Renal cortical epithelial cell (primary cell): ENCODE data around the gene FSCN2. TPM values are rescaled to one million over a fixed set of nuclear protein-coding genes. Genes with fewer than 3 reads are reported as not detected.
"Not testable (repeated sequence)": the region's sequence is repeated elsewhere in the genome, so short reads cannot be mapped to it uniquely, and the experiment has no call there.

Source experiments
- DNase-seq: peaks from one replicate; pipeline ENCODE4 v3.0.0-alpha.2; 2011; ENCODE audit warnings: low read depth
- total RNA-seq: library from RNA; depleted of rRNA; stranded (reverse); fragments of >200 nt; gene quantifications from 2 replicates; pipeline ENCODE4 v1.2.3, GENCODE V29; 2014

The FSCN2 gene
- total RNA-seq, 1 donor from 2014 or later = 4.7 TPM

DNA sequence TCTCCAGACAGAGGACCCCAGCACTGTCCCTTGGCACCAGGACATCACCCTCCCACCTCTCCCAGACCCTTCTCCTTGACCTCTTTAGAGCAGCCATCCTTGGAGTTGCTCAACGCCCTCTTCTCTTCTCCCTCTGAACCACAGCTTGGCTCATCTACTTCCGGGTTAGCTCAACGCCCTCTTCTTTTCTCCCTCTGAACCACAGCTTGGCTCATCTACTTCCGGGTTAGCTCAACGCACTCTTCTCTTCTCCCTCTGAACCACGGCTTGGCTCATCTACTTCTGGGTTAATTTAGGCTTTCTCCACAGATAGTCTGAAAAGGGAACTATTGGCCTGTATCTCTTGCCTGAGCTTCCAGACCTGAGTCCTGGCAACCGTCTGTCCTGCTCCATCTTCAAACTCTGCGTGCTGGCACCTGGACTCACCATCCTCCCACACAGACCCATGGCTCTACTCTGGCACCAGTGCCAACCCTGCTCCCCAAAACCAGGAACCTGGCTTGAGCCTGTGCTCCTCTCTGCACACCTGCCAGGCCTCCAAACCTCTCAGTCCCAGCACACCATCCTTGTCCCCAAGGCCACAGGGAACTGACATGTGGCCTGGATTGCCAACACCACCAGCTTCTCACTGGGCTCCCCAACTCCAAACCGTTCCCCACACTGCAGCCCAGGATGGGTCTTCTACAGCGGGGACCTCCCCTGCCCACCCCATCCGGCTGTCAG is 49.3 kb downstream of the FSCN2 start:
- DNase-seq = peak; percentile 15

- DNase-seq = peak; percentile 64
These were observed 49.9 kb downstream of the FSCN2 start for GRCh38 chr17:81578038-81578441.

DNA sequence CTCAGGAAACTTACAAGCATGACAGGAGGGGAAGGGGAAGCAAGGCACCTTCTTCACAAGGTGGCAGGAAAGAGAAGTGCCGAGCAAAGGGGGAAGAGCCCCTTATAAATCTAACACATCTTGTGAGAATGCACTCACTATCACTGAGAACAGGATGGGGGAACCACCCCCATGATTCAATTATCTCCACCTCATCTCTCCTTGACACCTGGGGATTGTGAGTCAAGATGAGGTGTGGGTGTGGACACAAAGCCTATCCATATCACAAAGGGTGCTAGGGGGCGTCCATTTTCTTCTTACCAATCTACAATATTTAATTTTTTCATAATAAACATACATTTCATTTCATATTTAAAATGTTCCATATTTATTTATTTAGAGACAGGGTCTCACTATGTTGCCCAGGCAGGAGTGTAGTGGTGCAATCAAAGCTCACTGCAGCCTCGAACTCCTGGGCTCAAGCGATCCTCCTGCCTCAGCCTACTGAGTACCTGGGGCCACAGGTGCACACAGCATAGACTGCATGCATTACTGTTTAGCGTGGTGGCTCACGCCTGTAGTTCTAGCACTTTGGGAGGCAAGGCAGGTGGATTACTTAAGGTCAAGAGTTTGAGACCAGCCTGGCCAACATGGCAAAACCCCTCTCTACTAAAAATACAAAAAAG is 50.5 kb downstream of the FSCN2 start:
- no peak for DNase-seq

DNA sequence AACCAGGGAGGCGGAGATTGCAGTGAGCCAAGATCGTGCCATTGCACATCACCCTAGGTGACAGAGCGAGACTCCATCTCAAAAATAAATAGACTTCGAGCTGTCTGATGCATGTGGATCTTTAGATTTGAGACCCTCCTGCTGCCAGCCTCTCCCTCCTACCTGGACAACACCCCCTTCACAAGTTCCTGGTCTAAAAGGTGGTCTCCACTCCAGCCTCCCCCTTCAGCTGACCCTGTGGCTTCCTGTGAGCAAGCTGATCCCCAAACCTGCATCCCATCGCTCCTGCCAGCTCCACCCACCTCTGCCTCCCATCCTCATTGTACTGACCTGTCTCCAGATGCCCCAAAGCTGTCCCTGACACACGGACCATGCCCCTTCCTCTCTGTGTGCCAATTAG is 51.1 kb downstream of the FSCN2 start:
- no peak for DNase-seq

DNA sequence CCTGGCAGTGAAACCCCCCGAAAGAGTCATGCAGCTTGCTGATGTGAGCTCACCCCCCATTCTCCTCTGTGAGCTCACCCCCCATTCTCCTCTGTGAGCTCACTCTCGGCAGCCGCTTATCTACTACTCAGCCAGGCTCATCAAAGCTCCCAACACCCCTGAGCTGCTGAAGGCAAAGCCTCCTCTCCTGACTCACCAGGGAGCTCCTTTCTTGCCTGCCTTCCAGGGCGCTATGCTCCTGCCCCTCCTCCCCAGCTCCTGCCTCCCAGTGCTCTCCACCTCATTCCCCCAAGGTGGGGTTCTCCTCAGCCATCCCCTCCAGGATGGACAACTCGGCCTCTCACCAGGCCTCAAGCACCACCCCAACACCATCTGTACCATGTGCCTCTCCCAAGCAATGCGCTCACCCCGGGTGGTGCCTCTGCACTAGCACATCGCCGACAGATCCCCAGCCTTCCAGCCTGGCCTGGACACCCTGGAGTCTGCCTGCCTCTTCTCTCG is 51.7 kb downstream of the FSCN2 start:
- DNase-seq = no peak

DNA sequence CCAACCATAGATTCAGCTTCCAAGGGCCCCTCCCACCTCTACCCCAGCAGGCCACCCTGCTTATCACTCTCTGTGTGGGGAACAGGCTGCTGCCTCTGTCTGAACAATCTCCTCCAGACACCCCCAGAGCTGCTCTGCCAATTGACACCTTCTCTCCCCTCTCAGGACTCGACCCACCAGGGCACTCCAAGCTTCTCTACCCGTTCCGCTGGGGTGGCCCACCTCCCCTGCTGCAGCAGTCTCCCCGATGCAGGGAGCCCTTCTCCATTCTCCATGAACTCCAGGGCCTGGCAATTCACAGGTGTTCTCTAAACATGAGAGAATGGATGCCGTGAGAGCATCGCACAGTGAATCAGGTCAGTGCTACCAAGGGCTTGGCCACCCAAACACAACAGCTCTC is 52.3 kb downstream of the FSCN2 start:
- DNase-seq = no peak

DNA sequence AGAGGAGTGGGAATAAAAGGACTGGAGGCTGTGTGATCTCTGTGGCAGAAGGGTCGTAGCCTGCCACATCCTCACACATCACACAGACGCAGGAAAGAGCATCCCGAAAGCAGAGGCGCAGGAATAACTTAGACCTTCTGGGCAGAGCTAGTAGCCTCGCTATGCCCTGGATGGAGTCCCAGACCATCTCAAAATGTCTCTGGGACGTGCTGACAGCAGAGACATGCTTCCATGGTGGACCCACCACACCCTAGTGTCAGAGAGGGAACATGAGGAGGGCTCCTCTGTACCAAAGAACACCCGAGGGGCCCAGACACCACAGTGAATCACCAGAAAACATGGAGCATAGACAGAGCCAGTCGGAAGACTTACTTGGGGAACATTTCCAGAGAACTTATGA is 53.6 kb downstream of the FSCN2 start:
- no peak for DNase-seq

- peak; percentile 33 for DNase-seq
These were observed 54.2 kb downstream of the FSCN2 start for GRCh38 chr17:81582341-81582740.

GRCh38 chr17:81582749-81583148 is 54.6 kb downstream of the FSCN2 start:
- DNase-seq = no peak

GRCh38 chr17:81583589-81584342 is 55.6 kb downstream of the FSCN2 start:
- no peak for DNase-seq

GRCh38 chr17:81584771-81585170 is 56.6 kb downstream of the FSCN2 start:
- not testable (repeated sequence) for DNase-seq

DNA sequence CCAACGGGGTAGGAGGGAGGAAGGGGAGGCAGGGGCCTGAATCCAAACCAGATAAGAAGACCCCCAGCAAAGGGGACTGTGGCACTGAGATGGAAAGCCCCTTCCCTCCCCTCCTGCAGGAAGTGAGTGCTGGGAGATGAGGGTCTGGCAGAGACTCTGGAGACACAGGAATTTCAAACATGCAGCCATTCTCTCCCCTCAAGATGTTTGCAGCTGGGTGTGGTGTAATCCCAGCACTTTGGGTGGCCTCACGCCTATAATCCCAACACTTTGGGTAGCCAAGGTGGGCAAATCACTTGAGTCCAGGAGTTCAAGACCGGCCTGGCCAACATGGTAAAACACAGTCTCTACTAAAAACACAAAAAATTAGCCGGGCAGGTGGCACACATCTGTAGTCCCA is 57.9 kb downstream of the FSCN2 start:
- DNase-seq = no peak

Other genes with a start within 250 kb of the FSCN2 start
- 77.3 and 127 TPM in 2 replicates for gene SLC38A10, start 233.1 kb upstream of the FSCN2 start, total RNA-seq
- gene BAHCC1, start 132.9 kb upstream of the FSCN2 start, total RNA-seq = 0.69 and 13.2 TPM in 2 replicates
- 4,821 and 6,713 TPM in 2 replicates for gene ACTG1, start 15.6 kb upstream of the FSCN2 start, total RNA-seq
- gene FAAP100, start 24.0 kb downstream of the FSCN2 start, total RNA-seq = 13.2 and 22.2 TPM in 2 replicates
- 72.9 and 84.6 TPM in 2 replicates for gene NPLOC4, start 108.7 kb downstream of the FSCN2 start, total RNA-seq
- 0.87 and 2.3 TPM in 2 replicates for gene TSPAN10, start 108.8 kb downstream of the FSCN2 start, total RNA-seq
- not detected in 2 replicates for gene PDE6G, start 128.2 kb downstream of the FSCN2 start, total RNA-seq
- 22.6 and 34.6 TPM in 2 replicates for gene OXLD1, start 138.2 kb downstream of the FSCN2 start, total RNA-seq
- 9.0 and 11.9 TPM in 2 replicates for gene CCDC137, start 138.4 kb downstream of the FSCN2 start, total RNA-seq
- gene ARL16, start 155.4 kb downstream of the FSCN2 start, total RNA-seq = 21.7 and 44.1 TPM in 2 replicates
- 104 and 110 TPM in 2 replicates for gene HGS, start 155.6 kb downstream of the FSCN2 start, total RNA-seq
- 8.9 and 10.4 TPM in 2 replicates for gene MRPL12, start 175.0 kb downstream of the FSCN2 start, total RNA-seq
- 35.7 and 61.8 TPM in 2 replicates for gene SLC25A10, start 183.9 kb downstream of the FSCN2 start, total RNA-seq